HFFc6 (cell line): ENCODE results near the gene MED25. TPM values are rescaled to one million over a fixed set of nuclear protein-coding genes. Genes with fewer than 3 reads are reported as not detected.

Experiments
- DNase-seq: peaks from one replicate; pipeline ENCODE4 v3.0.0-alpha.2; 2018
- H3K27ac Mint-ChIP-seq: 2 replicates; pipeline ENCODE4 v1.8.0; 2020; ENCODE audit warnings: mild to moderate bottlenecking, mixed read lengths
- H3K27me3 Mint-ChIP-seq: 2 replicates; pipeline ENCODE4 v1.8.0; 2021; ENCODE audit warnings: mild to moderate bottlenecking, moderate library complexity, mixed read lengths; ENCODE audit not compliant: insufficient read depth
- H3K36me3 Mint-ChIP-seq: 2 replicates; pipeline ENCODE4 v1.8.0; 2021; ENCODE audit warnings: low read depth, mixed read lengths
- H3K4me1 Mint-ChIP-seq: 2 replicates; pipeline ENCODE4 v1.8.0; 2020; ENCODE audit warnings: low read depth, mixed read lengths
- H3K4me3 Mint-ChIP-seq: 2 replicates; pipeline ENCODE4 v1.8.0; 2020; ENCODE audit warnings: mild to moderate bottlenecking, moderate library complexity, mixed read lengths
- H3K9me3 Mint-ChIP-seq: 2 replicates; pipeline ENCODE4 v1.8.0; 2020; ENCODE audit warnings: mild to moderate bottlenecking, mixed read lengths
- total RNA-seq, 6 experiments: library from RNA; stranded (reverse); fragmentation: NEBNext Ultra II Directional; extraction: Animal tissue kit (Norgen Biotek cat#: 25700); gene quantifications; 2 replicates in 1 of 6; 3 replicates in 5 of 6; pipeline ENCODE4 v1.2.3, GENCODE V29; 2021
- TF ChIP-seq, protein P1 (sequence below): fragments of 200-600 bp; sonication (generic); IDR thresholded peaks from 2 replicates; pipeline ENCODE4 v1.5.0; 2021; ENCODE audit warnings: antibody characterized with exemption, mild to moderate bottlenecking

The MED25 gene
- total RNA-seq, 6 experiments from 2014 or later, result 44.5 to 50.6 (median 47.8) TPM

GRCh38 chr19:49781394-49781793, 36.7 kb upstream of the MED25 start:
- Mint-ChIP-seq H3K4me3 (no peak overlapping the region), H3K4me1 (peaks cover 15% of the 10 kb centered on the region), H3K27me3 (no peaks in the 10 kb centered on the region), H3K27ac (no peak overlapping the region), H3K36me3 (peaks cover 25% of the 10 kb centered on the region), H3K9me3 (no peaks in the 10 kb centered on the region)
- no peak for DNase-seq
- TF ChIP-seq, protein P1, sequence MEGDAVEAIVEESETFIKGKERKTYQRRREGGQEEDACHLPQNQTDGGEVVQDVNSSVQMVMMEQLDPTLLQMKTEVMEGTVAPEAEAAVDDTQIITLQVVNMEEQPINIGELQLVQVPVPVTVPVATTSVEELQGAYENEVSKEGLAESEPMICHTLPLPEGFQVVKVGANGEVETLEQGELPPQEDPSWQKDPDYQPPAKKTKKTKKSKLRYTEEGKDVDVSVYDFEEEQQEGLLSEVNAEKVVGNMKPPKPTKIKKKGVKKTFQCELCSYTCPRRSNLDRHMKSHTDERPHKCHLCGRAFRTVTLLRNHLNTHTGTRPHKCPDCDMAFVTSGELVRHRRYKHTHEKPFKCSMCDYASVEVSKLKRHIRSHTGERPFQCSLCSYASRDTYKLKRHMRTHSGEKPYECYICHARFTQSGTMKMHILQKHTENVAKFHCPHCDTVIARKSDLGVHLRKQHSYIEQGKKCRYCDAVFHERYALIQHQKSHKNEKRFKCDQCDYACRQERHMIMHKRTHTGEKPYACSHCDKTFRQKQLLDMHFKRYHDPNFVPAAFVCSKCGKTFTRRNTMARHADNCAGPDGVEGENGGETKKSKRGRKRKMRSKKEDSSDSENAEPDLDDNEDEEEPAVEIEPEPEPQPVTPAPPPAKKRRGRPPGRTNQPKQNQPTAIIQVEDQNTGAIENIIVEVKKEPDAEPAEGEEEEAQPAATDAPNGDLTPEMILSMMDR, result no peak

DNA sequence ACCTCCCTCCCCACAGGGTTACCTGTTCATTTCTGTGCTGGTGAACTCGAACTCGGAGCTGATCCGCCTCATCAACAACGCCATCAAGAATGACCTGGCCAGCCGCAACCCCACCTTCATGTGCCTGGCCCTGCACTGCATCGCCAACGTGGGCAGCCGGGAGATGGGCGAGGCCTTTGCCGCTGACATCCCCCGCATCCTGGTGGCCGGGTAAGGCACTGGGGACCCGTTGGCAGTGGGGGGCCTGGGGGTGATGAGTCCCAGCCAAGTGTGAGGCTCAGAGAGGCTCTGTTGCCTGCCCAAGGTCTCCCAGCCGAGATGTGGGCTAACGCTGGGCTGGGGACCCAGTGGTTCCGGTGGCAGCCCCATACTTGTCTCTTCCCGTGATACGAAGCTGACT, 35.6 kb upstream of the MED25 start:
- TF ChIP-seq, protein P1, result no peak
- H3K27ac Mint-ChIP-seq, result no peak overlapping the region
- peaks cover 20% of the 10 kb centered on the region for H3K4me1 Mint-ChIP-seq
- no peak overlapping the region for H3K4me3 Mint-ChIP-seq
- DNase-seq, result no peak
- no peaks in the 10 kb centered on the region for H3K9me3 Mint-ChIP-seq
- peaks cover 29% of the 10 kb centered on the region for H3K36me3 Mint-ChIP-seq
- no peaks in the 10 kb centered on the region; the same call in 1 of the 2 replicates for H3K27me3 Mint-ChIP-seq

DNA sequence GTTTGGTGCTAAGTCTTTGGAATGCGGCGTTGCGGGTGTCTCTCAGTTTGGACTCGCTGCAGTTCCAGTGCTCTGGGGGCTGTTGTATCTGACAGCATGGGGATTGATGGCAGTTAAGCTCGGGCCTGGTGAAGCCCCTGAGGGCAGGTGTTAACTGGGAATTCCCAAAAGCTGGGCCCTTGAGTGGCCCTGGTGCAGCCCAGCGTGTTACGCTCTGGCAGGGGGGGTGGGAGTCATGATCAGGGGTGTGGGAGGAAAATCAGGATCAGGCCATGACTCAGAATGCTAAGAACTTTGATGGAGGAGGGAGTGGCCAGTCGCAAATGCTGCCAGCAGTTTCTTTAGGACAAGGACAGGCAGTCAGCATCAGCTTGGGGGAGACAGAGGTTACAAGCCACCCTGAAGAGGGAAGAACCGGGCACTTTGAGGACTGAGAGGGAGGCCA, 31.7 kb upstream of the MED25 start:
- peak; percentile 35 for DNase-seq
- Mint-ChIP-seq H3K4me1 (peaks cover 20% of the 10 kb centered on the region), H3K27me3 (peaks cover 2% of the 10 kb centered on the region), H3K36me3 (peaks cover 45% of the 10 kb centered on the region), H3K9me3 (no peaks in the 10 kb centered on the region), H3K4me3 (peak overlapping the region; percentile 69), H3K27ac (peak overlapping the region; percentile 88)
- TF ChIP-seq, protein P1, result no peak

DNA sequence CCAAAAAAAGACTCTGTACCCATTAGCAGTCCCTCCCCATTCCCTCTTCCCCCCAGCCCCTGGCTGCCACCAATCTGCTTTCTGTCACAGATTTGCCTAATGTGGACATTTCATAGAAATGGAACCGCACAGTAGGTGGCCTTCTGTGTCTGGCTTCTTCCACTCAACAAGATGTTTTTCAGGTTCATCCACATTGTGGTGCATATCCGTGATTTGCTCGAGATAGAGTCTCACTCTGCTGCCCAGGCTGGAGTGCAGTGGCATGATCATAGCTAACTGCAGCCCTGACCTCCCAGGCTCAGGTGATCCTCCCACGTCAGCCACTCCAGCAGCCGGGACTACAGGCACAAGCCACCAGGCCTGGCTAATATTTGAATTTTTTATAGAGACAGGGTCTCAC, 30.3 kb upstream of the MED25 start:
- Mint-ChIP-seq H3K27ac (no peak overlapping the region), H3K4me3 (no peak overlapping the region), H3K27me3 (peaks cover 2% of the 10 kb centered on the region), H3K9me3 (no peaks in the 10 kb centered on the region), H3K36me3 (peaks cover 44% of the 10 kb centered on the region), H3K4me1 (peaks cover 20% of the 10 kb centered on the region)
- TF ChIP-seq, protein P1, result no peak
- DNase-seq, result no peak

DNA sequence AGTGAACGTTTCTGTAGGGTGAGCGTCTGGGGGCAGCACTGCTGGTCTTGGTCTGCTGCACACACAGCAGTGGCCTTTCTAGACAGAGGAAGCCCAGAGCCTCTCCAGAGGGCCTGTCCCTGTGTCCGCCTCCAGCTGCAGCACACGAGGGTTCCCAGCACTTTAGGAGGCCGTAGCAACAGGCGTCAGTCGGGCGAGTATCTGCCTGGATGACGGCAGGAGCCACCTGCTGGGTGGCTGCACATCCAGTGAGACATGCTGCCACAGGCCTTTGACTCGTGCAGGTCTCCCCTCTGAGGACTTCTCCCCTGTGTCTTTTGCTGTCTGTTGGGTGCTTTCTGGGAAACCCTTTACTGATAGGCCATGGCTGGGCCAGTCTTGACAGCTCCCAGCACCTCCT, 29.2 kb upstream of the MED25 start:
- H3K27ac Mint-ChIP-seq, result no peak overlapping the region
- peaks cover 39% of the 10 kb centered on the region for H3K36me3 Mint-ChIP-seq
- TF ChIP-seq, protein P1, result no peak
- no peak overlapping the region for H3K4me3 Mint-ChIP-seq
- DNase-seq, result no peak
- peaks cover 27% of the 10 kb centered on the region for H3K4me1 Mint-ChIP-seq
- peaks cover 2% of the 10 kb centered on the region for H3K27me3 Mint-ChIP-seq
- no peaks in the 10 kb centered on the region for H3K9me3 Mint-ChIP-seq

GRCh38 chr19:49790866-49791265, 27.2 kb upstream of the MED25 start:
- H3K27me3 Mint-ChIP-seq, result peaks cover 2% of the 10 kb centered on the region
- TF ChIP-seq, protein P1, result no peak
- H3K9me3 Mint-ChIP-seq, result no peaks in the 10 kb centered on the region
- H3K4me1 Mint-ChIP-seq, result peaks cover 18% of the 10 kb centered on the region
- no peak for DNase-seq
- no peak overlapping the region for H3K4me3 Mint-ChIP-seq
- H3K27ac Mint-ChIP-seq, result no peak overlapping the region
- peaks cover 33% of the 10 kb centered on the region for H3K36me3 Mint-ChIP-seq
